ENCODE data around the gene GPRIN3. TPM values are rescaled to one million over a fixed set of nuclear protein-coding genes. Genes with fewer than 3 reads are reported as not detected.

GPRIN3 gene
- total and polyA plus RNA-seq, 2 of the 13 experiments (the other 11 are each of a cell fraction or from before 2014, with no cell fraction given): not detected

DNA sequence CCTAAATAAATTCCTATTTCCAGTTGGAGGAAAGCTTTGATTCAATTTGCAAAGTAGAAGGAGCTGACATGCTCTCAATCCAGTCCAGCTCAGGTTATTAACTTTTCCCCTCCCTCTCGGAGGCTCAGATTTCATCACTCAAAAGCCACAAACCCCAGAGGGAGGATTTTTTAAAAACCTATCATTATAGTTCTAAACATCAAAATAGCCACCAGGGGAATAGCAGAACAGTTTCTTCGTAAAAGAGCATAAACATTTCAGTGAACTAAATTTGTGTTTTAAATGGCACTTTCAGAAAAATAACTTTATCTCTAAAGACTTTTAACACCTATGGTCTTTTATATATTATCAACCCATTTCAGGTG is 8.8 kb downstream of the GPRIN3 start (continued):
- TF ChIP-seq, protein P1, sequence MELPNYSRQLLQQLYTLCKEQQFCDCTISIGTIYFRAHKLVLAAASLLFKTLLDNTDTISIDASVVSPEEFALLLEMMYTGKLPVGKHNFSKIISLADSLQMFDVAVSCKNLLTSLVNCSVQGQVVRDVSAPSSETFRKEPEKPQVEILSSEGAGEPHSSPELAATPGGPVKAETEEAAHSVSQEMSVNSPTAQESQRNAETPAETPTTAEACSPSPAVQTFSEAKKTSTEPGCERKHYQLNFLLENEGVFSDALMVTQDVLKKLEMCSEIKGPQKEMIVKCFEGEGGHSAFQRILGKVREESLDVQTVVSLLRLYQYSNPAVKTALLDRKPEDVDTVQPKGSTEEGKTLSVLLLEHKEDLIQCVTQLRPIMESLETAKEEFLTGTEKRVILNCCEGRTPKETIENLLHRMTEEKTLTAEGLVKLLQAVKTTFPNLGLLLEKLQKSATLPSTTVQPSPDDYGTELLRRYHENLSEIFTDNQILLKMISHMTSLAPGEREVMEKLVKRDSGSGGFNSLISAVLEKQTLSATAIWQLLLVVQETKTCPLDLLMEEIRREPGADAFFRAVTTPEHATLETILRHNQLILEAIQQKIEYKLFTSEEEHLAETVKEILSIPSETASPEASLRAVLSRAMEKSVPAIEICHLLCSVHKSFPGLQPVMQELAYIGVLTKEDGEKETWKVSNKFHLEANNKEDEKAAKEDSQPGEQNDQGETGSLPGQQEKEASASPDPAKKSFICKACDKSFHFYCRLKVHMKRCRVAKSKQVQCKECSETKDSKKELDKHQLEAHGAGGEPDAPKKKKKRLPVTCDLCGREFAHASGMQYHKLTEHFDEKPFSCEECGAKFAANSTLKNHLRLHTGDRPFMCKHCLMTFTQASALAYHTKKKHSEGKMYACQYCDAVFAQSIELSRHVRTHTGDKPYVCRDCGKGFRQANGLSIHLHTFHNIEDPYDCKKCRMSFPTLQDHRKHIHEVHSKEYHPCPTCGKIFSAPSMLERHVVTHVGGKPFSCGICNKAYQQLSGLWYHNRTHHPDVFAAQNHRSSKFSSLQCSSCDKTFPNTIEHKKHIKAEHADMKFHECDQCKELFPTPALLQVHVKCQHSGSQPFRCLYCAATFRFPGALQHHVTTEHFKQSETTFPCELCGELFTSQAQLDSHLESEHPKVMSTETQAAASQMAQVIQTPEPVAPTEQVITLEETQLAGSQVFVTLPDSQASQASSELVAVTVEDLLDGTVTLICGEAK (IDR thresholded peaks at IDR 0.05): no peak
- TF ChIP-seq, protein P1 (CRISPR knock-in tag; IDR thresholded peaks at IDR 0.05): no peak
- no peak for TF ChIP-seq ZMYM2 (CRISPR knock-in tag; IDR thresholded peaks at IDR 0.05)
- no peak for TF ChIP-seq ZNF350 (CRISPR knock-in tag; IDR thresholded peaks at IDR 0.05; ENCODE audit: borderline replicate concordance, low read depth)
- no peak for TF ChIP-seq RFXAP (CRISPR knock-in tag; IDR thresholded peaks at IDR 0.05; ENCODE audit: borderline replicate concordance)
- TF ChIP-seq, protein P2, sequence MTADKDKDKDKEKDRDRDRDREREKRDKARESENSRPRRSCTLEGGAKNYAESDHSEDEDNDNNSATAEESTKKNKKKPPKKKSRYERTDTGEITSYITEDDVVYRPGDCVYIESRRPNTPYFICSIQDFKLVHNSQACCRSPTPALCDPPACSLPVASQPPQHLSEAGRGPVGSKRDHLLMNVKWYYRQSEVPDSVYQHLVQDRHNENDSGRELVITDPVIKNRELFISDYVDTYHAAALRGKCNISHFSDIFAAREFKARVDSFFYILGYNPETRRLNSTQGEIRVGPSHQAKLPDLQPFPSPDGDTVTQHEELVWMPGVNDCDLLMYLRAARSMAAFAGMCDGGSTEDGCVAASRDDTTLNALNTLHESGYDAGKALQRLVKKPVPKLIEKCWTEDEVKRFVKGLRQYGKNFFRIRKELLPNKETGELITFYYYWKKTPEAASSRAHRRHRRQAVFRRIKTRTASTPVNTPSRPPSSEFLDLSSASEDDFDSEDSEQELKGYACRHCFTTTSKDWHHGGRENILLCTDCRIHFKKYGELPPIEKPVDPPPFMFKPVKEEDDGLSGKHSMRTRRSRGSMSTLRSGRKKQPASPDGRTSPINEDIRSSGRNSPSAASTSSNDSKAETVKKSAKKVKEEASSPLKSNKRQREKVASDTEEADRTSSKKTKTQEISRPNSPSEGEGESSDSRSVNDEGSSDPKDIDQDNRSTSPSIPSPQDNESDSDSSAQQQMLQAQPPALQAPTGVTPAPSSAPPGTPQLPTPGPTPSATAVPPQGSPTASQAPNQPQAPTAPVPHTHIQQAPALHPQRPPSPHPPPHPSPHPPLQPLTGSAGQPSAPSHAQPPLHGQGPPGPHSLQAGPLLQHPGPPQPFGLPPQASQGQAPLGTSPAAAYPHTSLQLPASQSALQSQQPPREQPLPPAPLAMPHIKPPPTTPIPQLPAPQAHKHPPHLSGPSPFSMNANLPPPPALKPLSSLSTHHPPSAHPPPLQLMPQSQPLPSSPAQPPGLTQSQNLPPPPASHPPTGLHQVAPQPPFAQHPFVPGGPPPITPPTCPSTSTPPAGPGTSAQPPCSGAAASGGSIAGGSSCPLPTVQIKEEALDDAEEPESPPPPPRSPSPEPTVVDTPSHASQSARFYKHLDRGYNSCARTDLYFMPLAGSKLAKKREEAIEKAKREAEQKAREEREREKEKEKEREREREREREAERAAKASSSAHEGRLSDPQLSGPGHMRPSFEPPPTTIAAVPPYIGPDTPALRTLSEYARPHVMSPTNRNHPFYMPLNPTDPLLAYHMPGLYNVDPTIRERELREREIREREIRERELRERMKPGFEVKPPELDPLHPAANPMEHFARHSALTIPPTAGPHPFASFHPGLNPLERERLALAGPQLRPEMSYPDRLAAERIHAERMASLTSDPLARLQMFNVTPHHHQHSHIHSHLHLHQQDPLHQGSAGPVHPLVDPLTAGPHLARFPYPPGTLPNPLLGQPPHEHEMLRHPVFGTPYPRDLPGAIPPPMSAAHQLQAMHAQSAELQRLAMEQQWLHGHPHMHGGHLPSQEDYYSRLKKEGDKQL (CRISPR knock-in tag; IDR thresholded peaks at IDR 0.05; ENCODE audit: low read depth): no peak
- TF ChIP-seq, protein P3, sequence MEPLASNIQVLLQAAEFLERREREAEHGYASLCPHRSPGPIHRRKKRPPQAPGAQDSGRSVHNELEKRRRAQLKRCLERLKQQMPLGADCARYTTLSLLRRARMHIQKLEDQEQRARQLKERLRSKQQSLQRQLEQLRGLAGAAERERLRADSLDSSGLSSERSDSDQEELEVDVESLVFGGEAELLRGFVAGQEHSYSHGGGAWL (CRISPR knock-in tag; IDR thresholded peaks at IDR 0.05): no peak
- no peak for TF ChIP-seq FOSL2 (CRISPR knock-in tag; IDR thresholded peaks at IDR 0.05)
- no peak for TF ChIP-seq SP2 (CRISPR knock-in tag; IDR thresholded peaks at IDR 0.05)

Data from HepG2 (cell line).